ENCODE measurements around the gene SLC1A7.

SLC1A7 gene

DNA sequence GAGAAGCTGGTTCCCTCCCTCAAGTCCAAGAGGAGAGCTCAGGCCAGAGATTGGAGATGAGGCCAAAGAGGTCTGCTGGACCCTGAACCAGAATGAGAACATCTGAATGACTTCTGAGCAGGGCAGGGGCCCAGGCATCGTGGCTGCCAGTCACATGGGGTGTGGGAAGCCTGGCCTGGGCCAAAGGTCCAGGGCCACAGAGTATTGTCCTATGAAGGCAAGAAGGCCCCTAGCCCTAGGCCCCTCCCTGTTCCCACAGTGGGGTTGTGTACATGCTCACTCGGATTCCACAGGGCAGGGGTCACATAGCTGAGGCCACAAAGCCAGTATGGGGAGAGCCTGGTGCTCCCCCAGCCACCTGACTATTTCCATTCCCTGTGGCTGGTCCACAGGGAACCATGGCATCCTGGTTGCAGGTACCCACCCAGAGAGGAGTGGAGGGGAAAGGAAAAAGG lies 18.5 kb upstream of the SLC1A7 start:
- DNase-seq (ENCODE audit: low read depth in 2 of 3, low spot score in 2 of 3), result no peak

DNA sequence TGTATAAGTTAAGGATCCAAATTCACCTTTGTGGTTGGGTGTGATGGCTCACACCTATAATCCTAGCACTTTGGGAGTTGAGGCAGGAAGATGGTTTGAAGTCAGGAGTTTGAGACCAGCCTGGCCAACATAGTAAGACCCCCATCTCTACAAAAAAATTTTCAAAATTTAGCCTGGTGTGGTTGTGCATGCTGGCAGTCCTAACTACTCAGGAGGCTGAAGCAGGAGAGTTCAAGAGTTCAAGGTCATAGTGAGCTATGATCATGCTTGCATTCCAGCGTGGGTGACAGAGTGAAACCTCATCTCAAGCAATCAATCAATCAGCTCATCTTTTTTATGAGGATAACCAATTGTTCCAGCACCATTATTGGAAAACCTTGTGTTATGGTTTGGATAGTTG lies 16.5 kb upstream of the SLC1A7 start:
- no peak for DNase-seq (ENCODE audit: low read depth in 2 of 3, low spot score in 2 of 3)

DNA sequence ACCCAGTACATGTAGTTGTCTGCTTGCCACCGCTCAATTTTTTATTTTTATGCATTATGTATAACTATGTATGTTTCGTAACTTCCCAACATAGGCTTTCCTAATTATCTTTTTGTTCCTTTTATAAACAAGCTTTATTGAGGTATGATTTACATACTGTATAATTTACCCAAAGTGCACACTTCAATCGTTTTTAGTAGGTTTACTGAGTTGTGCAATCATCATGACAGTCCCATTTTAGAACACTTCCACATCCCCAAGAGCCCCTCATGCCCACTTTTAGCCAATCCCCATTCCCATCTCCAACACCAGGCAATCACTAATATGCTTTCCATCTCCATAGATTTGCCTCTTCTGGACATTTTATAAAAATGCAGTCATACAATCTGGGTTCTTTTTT lies 14.3 kb upstream of the SLC1A7 start:
- DNase-seq (ENCODE audit: low read depth in 2 of 3, low spot score in 2 of 3), result no peak

DNA sequence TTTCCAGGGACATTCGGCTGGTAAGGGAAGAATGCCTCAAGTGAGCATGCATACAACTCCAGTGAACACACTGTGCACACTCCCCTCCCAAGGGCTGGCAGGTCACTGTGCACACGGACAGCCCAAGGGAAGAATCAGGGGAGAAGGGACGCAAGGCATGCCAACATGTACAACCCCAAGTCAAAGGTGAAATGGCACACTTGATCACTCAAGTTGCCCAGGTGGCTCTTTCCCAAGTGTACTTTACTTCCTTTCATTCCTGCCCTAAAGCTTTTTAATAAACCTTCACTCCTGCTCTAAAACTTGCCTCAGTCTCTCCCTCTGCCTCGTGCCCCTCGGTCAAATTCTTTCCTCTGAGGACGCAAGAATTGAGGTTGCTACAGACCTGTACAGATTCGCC lies 13.5 kb upstream of the SLC1A7 start:
- DNase-seq (ENCODE audit: low read depth in 2 of 3, low spot score in 2 of 3), result no peak

DNA sequence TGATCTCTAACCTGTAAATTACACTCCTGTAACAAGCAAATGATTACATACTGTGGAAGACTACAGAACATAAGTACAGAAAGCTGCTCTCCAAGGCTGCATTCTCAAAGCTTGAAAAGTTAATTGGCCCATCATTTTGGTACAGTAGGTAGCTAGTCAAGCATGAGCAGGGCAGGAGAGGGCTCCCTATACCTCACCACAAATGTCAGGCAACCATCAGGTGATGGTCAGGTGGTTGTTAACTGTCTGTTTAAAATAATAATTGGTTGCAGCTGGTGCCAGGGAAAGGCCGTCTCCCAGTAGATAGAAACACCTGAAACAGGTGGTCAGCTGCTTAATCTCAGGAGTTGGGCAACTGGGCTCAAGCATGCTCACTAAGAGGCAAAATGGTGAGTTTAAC lies 13.1 kb upstream of the SLC1A7 start:
- DNase-seq (ENCODE audit: low read depth in 2 of 3, low spot score in 2 of 3), result no peak

DNA sequence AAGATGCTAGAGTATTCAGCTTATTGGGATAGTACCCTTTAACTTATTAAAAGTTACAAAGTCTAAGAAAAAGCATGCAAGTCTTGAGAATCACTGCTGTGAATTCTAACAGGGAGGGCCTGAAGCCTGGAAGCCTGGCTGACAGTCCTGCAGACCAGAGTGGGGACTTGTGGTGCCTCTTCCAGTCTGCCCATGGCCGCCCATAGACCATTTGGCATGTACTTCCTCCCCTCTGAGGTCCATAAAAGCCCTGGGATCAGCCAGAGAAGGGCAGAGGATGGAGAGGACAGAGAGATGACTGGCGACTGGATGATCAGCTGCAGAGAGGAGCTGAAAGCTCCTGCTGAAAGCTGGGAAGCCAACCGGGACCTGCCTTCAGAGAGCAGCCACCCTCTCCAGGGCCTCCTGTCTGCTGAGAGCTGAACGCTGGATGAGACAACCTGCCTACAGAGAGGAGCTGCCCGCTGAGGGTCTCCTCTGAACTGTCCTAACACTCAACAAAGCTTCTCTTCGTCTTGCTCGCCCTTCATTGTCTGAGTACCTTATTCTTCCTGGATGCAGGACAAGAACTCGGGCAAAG lies 12.5 kb upstream of the SLC1A7 start:
- DNase-seq (ENCODE audit: low read depth in 2 of 3, low spot score in 2 of 3), result no peak

DNA sequence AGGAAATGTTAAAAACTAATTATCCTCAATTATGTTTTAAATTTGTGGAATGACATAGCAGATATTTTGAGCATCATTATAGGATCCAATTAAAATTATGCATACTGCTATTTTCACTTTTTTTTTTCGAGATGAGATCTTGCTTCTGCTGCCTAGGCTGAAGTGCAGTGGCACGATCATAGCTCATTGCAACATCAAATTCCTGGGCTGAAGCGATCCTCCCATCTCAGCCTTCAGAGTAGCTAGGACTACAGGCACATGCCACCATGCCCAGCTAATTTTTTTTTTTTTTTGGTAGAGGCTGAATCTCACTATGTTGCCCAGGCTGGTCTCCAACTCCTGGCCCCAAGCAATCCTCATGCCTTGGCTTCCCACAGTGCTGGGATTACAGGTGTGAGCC lies 11.3 kb upstream of the SLC1A7 start:
- no peak for DNase-seq (ENCODE audit: low read depth in 2 of 3, low spot score in 2 of 3)

DNA sequence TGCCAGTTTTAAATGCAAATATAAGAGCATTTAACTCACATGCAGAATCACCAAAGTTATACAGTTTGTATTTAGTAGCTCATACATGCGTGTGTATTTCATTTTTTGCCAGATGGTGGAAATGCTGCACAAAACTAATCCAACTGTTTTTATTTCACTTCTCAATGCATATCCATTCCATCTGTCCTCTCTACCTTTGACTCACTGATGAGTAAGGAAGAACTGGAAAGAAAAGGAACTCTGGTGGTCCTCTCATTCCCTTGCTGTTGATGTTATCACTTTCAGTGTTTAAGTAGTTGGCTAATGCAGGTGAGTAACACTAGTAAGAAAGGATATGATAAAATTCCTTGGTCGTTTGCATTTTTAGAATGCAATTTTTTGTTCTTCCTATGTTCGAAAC lies 5.7 kb upstream of the SLC1A7 start:
- no peak for DNase-seq (ENCODE audit: low read depth in 2 of 3, low spot score in 2 of 3)

DNA sequence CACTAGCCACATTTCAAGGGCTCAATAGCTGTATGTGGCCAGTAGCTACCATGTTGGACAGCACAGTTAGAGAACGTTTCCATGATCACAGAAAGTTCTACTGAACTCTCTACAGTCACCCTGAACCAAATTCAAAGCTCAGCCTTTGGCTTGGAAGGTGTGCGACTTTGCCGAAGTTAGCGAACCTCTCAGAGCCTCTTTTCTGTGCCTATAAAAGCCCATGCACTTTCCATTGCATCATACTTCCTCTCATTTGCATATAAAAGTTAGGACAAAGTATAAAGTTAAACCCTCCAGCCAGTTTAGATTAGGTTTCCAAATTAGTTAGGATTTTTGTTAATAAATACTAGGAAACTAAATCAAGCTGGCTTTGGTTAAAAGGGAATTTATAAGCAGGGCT lies 4.7 kb upstream of the SLC1A7 start:
- no peak for DNase-seq (ENCODE audit: low read depth in 2 of 3, low spot score in 2 of 3)

DNA sequence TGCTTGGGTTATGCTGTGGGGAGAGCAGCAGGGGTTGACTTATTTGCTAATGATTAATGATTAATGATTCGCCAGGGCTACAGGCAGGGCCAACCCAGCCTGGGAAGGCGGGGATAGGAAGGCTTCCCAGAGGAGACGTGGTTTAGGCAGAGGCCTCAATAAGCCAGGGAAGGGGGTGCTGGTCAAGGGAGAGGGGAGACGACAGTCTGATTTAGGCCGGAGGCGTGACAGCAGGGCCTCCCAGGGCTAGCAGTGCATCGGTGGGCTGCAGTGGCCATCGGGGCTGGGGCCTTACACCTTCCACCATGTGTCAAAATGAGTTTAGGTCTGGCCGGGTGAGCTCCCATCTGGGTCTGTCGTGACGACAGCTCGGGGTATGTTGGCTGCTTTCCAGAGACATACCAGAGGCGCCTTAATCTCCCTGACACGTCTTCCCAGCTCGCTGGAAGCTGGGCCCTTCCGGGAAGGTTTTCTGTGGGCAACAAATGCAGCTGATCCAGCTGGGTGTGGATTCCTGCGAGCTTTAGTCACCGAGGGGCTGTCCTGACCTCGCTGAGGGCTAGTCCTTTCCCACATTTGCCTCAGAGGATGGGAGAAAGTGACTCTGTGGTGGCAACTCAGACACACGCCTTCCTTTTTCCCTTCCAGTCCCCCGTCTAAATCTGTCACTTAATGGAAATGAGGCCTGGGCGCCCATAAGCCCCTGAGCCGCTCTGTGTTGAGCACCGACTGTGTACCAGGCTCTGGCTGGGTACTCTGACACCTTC lies 3.7 kb upstream of the SLC1A7 start:
- no peak for DNase-seq (ENCODE audit: low read depth in 2 of 3, low spot score in 2 of 3)

DNA sequence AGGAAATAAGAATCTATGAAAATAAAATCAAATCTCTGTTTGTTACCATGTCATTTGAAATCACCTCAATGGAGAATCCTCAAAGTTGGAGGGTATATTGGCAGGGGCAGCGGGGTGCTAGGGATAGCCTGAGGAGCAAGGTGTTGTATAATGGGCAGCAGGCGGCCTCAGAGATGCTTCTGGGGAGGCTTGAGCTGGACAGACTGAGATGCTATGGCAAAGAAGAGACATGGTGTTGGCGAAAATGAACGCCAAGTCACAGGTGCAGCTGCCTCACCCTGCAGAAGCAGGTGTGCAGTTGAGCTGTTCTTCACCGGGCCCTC lies 3.1 kb upstream of the SLC1A7 start:
- DNase-seq (ENCODE audit: low read depth in 2 of 3, low spot score in 2 of 3), result no peak

DNA sequence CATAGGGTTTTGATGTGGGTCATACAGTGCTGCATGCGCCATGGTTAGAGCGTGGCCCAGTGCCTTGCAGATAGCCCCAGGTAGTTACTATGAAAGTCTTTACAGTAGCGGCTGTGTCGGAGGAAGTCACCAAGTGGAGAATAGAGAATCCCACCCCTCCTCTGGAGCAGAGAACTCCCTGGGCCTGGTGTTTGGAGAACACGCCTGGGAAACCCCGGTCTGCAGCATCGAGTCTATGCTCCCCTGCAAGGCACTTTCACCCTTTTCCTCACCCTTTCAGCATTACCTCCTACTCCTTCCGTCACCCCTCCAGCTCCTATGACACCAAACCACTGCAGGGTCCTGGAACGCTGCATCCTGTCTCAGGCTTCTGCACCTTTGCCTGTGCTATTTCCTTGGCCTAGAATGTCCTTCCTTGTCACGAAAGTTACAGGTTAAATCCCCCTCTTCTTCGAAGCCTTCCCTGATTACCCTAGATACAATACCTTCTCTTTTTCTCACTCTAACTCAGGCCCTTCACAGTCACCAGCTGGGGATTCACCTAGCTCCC lies 2.7 kb upstream of the SLC1A7 start:
- no peak for DNase-seq (ENCODE audit: low read depth in 2 of 3, low spot score in 2 of 3)

DNA sequence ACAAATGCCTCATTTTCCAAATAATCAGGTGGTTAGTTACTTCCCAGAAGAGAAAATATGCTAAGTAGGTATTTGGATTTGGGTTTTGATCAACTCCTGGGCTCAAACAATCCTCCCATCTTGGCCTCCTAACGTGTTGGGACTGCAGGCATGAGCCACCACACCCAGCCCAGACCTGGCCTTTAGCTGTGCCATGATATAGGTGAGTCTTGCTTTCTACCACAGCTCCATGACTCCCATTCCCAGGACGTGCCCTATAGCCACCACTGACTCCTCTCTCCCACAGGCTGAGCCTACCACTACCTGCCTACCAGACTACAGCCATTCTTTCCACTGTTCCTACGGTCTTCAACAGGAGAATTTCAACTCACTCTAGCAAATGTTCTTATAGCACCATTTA lies 1.8 kb upstream of the SLC1A7 start:
- no peak for DNase-seq (ENCODE audit: low read depth in 2 of 3, low spot score in 2 of 3)

DNA sequence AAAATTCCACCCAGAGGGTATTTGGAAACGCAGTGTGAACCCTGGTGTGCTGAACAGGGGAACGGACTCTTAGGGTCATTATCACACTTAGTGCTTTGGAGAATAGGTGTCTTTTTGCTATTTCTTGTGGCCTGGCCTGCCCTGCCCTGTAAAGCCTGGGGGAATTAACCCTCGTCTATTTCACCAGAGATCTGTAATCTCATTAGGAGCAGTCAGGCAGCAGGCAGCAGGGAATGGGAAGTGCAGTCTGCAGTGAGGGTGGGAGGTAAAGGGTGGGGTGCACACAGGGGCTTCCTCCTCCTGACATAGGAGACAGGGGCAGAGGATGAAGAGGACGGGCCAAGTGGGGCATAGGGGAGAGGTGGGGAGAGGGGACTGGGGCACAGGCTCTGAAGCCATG lies 1.1 kb upstream of the SLC1A7 start:
- no peak for DNase-seq (ENCODE audit: low read depth in 2 of 3, low spot score in 2 of 3)

DNA sequence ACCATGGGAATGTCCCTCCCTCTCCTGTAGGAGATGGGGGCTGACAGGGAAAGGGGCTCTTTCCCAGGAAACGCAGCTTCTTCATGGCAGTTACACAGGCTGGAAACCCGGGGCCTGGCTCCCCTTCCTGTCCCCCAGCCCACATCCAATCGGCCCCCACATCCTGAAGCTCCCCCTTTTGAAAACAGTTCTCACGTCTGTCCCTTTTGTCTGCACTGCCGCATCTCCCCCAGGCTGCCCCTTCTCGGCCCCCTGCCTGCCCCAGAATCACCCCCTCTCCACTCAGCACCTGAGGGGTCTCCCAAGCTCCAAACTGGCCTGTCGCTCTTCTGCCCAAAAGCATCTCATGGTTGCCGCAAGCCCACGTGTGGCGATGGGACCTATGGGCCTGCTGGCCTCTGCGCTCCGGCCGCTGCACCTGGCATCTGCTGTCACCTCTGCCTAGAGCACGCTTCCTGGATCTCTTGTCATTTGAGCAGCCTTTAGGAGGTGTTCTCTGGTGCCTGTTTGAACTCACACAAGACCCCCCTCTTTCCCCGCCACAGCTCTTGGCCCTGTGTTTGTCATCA lies 867 bp downstream of the SLC1A7 start:
- DNase-seq (ENCODE audit: low read depth in 2 of 3, low spot score in 2 of 3), result no peak

DNA sequence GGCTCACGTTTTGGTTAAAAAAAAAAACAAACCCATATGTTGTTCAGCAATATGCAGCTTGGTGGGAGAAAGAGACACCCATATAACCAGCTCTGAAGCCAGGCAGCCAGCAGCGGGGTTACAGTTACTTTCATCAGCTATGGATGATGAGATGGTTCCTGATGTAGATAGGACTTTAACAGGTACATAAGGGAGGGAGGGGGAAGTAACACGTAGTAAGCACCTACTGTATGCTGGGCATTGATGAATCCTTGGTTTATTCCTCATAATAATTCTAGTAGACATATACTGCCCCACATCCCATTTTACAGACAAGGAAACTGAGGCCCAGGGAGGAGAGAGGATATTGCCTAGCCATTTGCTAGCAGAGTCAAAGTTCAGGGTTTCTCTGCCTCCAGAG lies 2.0 kb downstream of the SLC1A7 start:
- DNase-seq (ENCODE audit: low read depth in 2 of 3, low spot score in 2 of 3), result no peak

DNA sequence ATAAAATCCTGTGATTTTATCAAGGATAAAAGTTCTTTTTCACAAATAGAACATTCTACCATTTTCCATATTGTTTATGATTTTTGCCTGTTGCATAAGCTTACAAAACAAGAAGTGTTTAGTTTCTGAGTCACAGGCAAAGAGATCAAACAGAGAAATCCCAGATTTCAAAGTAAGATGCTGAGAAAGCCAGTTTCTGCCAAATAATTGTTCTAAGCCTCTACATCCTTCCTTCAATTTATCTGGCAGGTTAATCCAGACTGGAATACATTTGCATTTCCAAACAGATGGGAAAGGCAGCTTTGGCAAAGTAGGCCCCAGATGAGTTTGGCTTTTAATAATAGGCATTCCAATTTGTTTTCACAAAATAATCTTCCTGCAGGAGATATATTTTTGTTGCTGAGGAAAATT lies 2.5 kb downstream of the SLC1A7 start:
- no peak for DNase-seq (ENCODE audit: low read depth in 2 of 3, low spot score in 2 of 3)

DNA sequence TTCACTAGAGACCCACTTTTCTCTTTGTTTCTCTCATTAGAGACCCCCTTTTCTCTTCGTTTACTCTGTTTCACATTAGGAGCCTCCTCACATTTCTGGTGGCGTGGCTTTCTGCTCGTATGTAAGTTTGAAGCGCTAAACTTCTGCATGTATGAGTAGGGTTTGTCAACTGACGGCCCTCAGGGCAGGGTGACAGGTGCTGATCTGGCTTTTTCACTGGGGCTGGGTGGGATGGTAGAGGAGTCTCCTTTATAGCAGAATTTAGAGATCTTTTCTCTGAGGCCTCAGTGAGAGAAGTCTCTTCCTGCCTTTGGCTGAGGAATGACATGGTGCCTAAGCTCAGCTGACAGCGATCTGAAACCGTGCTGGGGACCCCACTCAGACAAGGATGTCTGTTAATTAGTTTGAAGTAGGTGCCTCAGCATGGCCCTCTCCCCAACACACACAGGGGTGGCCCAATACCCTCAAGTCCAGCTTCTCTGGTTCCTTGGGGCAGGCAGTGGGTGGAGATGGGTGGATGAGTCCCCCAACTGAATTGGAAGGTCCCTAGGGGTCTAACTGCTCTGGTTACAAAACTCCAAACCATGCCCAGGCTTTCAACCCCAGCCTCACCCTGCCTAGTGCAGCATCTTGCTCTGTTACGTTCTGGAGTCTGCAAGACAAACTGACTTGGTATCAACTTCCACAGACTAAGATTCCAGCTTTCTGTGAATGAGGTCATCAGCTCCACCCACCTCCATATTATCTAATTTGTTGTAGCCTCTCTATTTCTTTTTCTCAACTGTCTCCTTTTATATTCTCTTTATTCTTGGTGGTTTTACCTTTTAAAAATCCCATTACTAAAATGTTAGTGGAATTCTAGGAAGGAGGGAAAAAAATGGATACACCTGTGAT lies 3.2 kb downstream of the SLC1A7 start:
- no peak for DNase-seq (ENCODE audit: low read depth in 2 of 3, low spot score in 2 of 3)

DNA sequence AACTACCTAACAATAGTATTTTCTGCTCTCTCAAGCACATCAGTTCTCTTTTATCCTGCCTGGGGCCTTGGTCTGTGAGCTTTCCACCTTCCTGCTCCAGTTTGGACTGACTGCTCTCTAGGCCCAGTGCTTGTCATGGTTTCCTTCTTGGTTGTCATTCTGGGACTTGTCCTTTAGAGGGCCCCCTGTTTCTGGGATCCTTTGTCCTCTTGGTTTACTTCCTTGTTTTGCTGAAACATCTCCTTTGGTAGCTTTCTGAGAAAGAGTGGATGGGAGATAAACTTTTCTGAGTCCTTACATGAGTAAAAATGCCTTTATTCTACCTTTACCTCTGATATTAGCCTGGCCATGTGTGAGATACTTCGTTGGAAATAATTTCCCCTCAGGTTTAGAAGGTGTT lies 4.7 kb downstream of the SLC1A7 start:
- DNase-seq (ENCODE audit: low read depth in 2 of 3, low spot score in 2 of 3), result no peak

DNA sequence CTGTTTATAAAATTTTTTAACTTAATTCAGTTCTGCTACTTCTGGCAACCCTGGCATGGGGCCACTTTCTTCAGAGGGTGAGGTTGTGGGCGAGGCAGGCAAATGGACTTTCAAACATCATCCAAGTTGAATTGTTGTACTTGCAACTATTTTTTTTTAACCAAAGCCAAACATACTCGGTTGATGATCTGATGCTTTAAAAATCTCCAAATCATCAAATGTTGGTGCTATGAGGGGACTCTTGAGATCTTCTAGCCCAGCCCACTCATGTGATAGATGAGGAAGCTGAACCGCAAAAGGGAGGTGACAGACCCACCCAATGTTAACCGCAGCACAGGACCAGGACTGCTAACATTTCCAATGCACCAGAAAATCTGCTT lies 6.7 kb downstream of the SLC1A7 start:
- DNase-seq (ENCODE audit: low read depth in 2 of 3, low spot score in 2 of 3), result no peak

DNA sequence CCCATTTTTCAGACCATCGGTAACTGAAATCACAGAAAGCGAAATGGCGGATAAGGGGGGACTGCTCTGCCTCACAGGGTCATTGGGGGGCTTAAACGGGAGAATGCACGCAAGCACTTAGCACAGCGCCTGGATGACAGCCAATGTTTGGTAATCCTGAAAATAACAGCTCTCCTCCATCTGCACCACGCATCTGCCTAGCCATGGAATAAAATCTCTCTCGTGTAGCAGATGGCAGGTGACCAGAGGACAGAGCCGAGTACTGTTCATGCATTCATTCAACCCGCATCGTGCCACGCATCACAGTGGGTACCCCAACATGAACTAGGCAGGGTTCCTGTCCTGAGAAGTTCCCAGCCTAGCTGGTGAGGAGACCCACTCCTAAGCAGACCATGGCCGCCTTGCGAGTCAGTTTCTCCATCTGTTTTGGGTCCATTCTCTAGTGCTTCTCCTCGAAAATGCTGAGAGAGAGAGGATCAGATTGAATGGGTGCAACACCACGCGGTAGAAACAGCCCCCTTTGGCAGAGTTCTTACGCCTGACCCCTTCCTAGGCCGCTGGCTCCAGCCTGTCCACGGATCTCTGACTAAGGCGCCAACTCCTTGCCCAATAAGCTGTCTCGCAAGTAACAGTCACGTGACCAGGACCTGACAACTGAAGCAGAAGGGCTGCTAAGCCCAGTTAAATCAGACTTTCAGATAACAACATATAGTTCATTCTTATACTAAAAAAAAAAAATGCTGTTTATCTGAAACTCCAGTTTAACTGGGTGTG lies 7.3 kb downstream of the SLC1A7 start:
- DNase-seq (ENCODE audit: low read depth in 2 of 3, low spot score in 2 of 3), result no peak
